Body of pancreas (tissue), 4 donors: ENCODE measurements around the gene C21orf58. TPM values are rescaled to one million over a fixed set of nuclear protein-coding genes. Genes with fewer than 3 reads are reported as not detected.

ENCODE experiments used
- ATAC-seq: fragments of 150-250 bp; one replicate; pipeline ENCODE4 v1.9.1; 2016
- DNase-seq, 4 donors: peaks; one replicate each; pipeline ENCODE4 v3.0.0-alpha.2; 2019
- H3K27ac ChIP-seq, 4 donors: fragments of 200-600 bp; sonication (generic); 1 replicate in 3 of 4; 2 replicates in 1 of 4; pipeline versions ENCODE4 v1.5.1 to v1.6.1; 2016 to 2019; ENCODE audit warnings: mild to moderate bottlenecking in 1 of 4, mixed read lengths in 1 of 4, moderate library complexity in 1 of 4
- H3K27me3 ChIP-seq, 2 donors: fragments of 200-600 bp; sonication (generic); one replicate each; pipeline ENCODE4 v1.6.0; 2016; ENCODE audit warnings: mild to moderate bottlenecking in 1 of 2
- H3K36me3 ChIP-seq, 2 donors: fragments of 200-600 bp; sonication (generic); replicated peaks in 1 of 2; 2 replicates each; pipeline ENCODE4 v1.5.1; 2016; ENCODE audit warnings: low read depth in 2 of 2; ENCODE audit not compliant: insufficient read depth in 1 of 2
- H3K4me1 ChIP-seq: fragments of 200-600 bp; sonication (generic); one replicate; pipeline ENCODE4 v1.6.0; 2016
- H3K4me3 ChIP-seq, 2 donors: fragments of 200-600 bp; sonication (generic); 1 replicate in 1 of 2; 2 replicates in 1 of 2; pipeline ENCODE4 v1.5.1; 2016 to 2019
- H3K9me3 ChIP-seq, 3 donors: fragments of 200-600 bp; sonication (generic); 1 replicate in 2 of 3; 2 replicates in 1 of 3; pipeline ENCODE4 v1.5.1; 2016
- POLR2A ChIP-seq, 3 donors: fragments of 450-650 bp; IDR thresholded peaks; one replicate each; pipeline ENCODE4 v1.6.1; 2016; ENCODE audit warnings: antibody characterized with exemption in 3 of 3, mild to moderate bottlenecking in 2 of 3
- WGBS, 2 donors: methylation state at CpG; one replicate each; pipeline ENCODE4 v1.1.5; 2017; 5-methylcytosine and 5-hydroxymethylcytosine counted together
- intact Hi-C: fragments of 100-400 bp; cut with DNase I; formaldehyde crosslinking; loops from one replicate; pipeline ENCODE4 v1.15.1; 2023
- total RNA-seq, 2 donors: library from RNA; depleted of rRNA; stranded (reverse); fragments of >200 nt; gene quantifications; one replicate each; pipeline ENCODE4 v1.1.0, GENCODE V29; 2016
- TF ChIP-seq, protein P1 (sequence below), 7 experiments: fragments of 450-650 bp in 4 of 7; fragments of 200-600 bp in 3 of 7; sonication (generic) in 3 of 7; IDR thresholded peaks; one replicate each; pipeline ENCODE4 v1.5.1; 2016 to 2019; ENCODE audit warnings: antibody characterized with exemption in 7 of 7

C21orf58 gene
- total RNA-seq, 2 donors from 2014 or later = 1.6 TPM

DNA sequence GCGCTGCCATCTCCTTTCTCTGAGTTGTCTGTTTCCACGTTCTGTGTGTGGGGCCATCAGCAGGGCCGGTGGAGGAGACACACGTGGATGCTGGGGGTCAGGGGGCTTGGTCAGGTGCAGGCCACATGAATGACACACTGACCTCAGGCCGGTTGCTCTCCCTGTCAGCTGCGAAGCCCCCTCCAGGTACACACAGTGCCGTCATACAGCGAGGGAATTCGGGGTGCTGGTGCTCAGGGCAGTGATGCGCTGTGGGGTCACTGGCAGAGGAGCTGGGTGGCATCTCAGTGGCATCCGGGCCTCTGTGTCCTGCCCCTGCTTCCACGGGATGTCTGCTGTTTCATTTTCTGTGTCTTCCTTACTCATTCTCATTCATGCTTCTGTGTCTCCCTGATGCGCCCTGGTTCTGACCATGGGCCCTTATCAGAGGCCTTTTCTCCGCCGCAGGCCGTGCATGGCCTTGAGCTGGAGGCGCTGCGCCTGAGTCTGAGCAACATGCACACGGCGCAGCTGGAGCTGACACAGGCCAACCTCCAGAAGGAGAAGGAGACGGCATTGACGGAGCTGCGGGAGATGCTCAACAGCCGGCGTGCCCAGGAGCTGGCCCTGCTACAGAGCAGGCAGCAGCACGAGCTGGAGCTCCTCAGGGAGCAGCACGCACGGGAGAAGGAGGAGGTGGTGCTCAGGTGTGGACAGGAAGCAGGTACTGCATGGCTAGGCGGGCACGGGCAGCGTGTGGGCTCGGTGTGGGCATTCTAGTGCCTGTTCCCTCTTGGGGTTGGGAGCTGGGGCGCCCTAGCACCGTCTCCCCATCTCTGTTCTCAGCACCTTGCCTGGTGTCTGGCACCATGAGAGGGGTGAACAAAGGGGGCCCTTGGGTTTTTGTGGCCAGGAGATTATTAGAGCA, 22.9 kb upstream of the C21orf58 start:
- Histone ChIP-seq H3K4me1 (no peaks in the 10 kb centered on the region), H3K9me3 (no peaks in the 10 kb centered on the region), H3K27me3 (no peaks in the 10 kb centered on the region), H3K27ac (no peak overlapping the region), H3K4me3 (no peak overlapping the region), H3K36me3 (peaks cover 0 to 17% of the 10 kb centered on the region in 2 donors)
- ATAC-seq = no peak
- DNase-seq = no peak
- intact Hi-C loops = no loop called here
- WGBS, 2 donors = 90 to 94% methylated on average over 32 to 34 of the region's 34 CpGs
- TF ChIP-seq, protein P1, sequence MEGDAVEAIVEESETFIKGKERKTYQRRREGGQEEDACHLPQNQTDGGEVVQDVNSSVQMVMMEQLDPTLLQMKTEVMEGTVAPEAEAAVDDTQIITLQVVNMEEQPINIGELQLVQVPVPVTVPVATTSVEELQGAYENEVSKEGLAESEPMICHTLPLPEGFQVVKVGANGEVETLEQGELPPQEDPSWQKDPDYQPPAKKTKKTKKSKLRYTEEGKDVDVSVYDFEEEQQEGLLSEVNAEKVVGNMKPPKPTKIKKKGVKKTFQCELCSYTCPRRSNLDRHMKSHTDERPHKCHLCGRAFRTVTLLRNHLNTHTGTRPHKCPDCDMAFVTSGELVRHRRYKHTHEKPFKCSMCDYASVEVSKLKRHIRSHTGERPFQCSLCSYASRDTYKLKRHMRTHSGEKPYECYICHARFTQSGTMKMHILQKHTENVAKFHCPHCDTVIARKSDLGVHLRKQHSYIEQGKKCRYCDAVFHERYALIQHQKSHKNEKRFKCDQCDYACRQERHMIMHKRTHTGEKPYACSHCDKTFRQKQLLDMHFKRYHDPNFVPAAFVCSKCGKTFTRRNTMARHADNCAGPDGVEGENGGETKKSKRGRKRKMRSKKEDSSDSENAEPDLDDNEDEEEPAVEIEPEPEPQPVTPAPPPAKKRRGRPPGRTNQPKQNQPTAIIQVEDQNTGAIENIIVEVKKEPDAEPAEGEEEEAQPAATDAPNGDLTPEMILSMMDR (IDR thresholded peaks at IDR 0.05) = no peak
- TF ChIP-seq POLR2A (IDR thresholded peaks at IDR 0.05) = no peak

DNA sequence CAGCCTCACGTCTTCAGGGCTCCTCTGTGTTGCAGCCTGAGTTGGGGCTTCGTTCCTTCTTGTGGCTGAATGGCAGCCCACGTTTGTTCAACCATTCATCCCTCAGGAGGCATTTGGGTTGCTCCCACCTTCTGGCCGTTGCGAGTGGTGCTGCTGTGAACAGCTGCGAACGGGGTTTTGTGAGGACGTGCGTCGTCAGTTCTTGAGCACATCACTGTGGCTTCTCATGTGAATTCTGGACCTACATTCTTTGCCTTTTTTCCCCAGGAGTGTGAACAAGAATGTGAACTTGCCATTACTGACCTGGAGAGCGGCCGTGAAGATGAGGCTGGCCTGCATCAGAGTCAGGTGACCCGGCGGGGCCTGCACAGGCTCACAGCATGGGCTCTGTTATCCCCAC, 22.2 kb upstream of the C21orf58 start:
- WGBS, 2 donors = 92 to 96% methylated on average over 12 to 14 of the region's 14 CpGs
- peaks cover 0 to 16% of the 10 kb centered on the region in 2 donors for H3K36me3 ChIP-seq
- ATAC-seq = no peak
- H3K27ac ChIP-seq = no peak overlapping the region
- no peak overlapping the region for H3K4me3 ChIP-seq
- DNase-seq = no peak
- H3K27me3 ChIP-seq = no peaks in the 10 kb centered on the region
- intact Hi-C loops = no loop called here
- no peaks in the 10 kb centered on the region for H3K4me1 ChIP-seq
- TF ChIP-seq, protein P1 (IDR thresholded peaks at IDR 0.05) = no peak
- TF ChIP-seq POLR2A (IDR thresholded peaks at IDR 0.05) = no peak
- no peaks in the 10 kb centered on the region for H3K9me3 ChIP-seq

DNA sequence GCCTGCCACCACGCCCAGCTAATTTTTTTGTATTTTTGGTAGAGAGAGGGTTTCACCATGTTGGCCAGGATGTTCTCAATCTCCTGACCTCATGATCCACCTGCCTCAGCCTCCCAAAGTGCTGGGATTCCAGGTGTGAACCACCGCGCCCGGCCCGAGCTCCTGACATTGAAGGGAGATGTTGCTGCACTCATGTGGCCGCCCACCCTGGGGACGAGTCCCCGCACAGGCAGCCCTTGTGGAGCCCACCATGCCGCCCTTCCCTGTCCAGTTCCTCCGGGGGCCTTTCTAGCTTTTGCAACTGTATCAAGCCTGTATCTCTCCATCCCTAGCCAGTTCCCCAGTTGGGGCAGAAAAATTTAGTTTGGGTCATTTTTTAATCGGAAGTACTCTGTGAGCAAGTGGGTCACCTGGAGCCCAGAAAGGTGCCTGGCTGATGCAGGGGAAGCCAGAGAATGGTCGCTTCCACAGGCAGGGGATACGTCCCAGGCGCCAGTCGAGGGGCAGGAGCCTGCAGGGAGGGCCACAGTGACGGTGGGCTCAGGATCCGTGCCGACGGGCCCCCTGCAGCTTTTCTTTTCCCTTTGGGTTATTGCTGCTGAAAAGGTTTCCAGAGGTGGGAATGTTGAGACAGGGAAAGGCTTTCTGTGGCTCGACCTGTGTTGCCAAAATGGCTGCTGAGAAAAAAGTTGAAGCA, 20.7 kb upstream of the C21orf58 start:
- no peak for TF ChIP-seq POLR2A (IDR thresholded peaks at IDR 0.05)
- TF ChIP-seq, protein P1 (IDR thresholded peaks at IDR 0.05) = no peak
- Histone ChIP-seq H3K9me3 (no peaks in the 10 kb centered on the region), H3K27ac (no peak overlapping the region), H3K27me3 (no peaks in the 10 kb centered on the region), H3K4me3 (no peak overlapping the region), H3K36me3 (peaks cover 0 to 10% of the 10 kb centered on the region in 2 donors), H3K4me1 (no peaks in the 10 kb centered on the region)
- 90 to 96% methylated on average over 19 of the region's 20 CpGs for WGBS, 2 donors
- intact Hi-C loops = no loop called here
- DNase-seq (no peak), ATAC-seq (no peak)

DNA sequence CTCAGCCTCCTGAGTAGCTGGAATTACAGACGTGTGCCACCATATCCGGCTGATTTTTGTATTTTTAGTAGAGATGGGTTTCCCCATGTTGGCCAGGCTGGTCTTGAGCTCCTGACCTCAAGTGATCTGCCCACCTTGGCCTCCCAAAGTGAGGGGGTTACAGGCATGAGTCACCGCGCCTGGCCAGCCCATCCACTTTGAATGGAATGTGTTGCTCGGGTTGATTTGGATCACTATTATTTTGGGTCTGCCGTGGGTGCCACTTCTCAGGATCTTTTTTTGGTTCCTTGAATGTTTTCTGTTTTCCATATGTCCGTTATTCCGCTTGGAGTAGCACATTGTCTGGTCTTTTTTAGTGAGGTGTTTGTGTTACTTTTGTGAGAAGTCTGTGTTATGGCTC, 17.3 kb upstream of the C21orf58 start:
- peaks cover 0 to 8% of the 10 kb centered on the region in 2 donors for H3K36me3 ChIP-seq
- ATAC-seq (no peak), DNase-seq (no peak)
- WGBS, 2 donors = 91 to 94% methylated on average over 7 to 8 of the region's 8 CpGs
- H3K4me3 ChIP-seq = no peak overlapping the region
- H3K27ac ChIP-seq = no peak overlapping the region
- TF ChIP-seq, protein P1 (IDR thresholded peaks at IDR 0.05) = no peak
- no peak for TF ChIP-seq POLR2A (IDR thresholded peaks at IDR 0.05)
- intact Hi-C loops = no loop called here
- H3K9me3 ChIP-seq = no peaks in the 10 kb centered on the region
- no peaks in the 10 kb centered on the region for H3K4me1 ChIP-seq
- H3K27me3 ChIP-seq = no peaks in the 10 kb centered on the region
